ENCODE measurements around the gene PNP. TPM values are rescaled to one million over a fixed set of nuclear protein-coding genes. Genes with fewer than 3 reads are reported as not detected.

The PNP gene
- total and polyA plus RNA-seq, 2 of the 8 experiments (the other 6 are each of a cell fraction or from before 2014, with no cell fraction given), result 108 to 130 TPM

DNA sequence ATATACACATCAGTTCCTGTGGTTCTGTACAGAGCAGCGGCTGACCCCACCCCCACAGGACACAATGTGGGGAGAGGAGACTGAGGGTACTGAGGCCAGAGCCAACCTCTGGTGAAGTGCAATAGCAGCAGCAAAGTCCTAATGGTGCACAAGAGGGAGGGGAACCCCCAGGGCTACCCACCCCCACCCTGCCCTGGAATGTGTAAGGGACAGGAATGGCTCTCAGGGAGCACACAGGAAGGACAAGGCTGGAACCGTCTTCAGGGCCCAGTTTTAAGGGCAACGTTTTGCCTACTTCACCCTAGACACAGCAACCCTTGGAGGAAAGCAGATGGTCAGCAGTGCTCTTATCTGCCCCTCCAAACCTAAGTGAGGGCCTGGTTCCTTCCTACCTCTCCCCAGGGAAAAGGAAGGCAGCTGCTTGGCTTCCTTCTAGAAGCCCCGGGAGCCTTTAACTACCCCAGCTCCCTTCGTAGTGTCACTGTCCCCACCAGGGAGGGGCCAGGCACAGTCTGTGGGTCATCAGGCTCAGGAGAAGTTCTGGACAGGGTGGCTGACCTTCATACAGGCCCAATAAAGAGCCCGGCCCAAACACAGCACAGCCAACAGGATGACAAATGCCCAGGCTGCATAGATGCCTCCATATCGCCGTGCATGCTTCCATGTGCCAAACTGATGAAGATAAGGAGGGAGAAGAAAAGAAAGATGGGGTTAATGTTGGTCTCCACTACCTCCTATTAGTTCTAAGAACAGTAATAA is 11.0 kb upstream of the PNP start (continued):
- no peak for TF ChIP-seq EZH2 (IDR thresholded peaks at IDR 0.05; ENCODE audit: low read depth, low read length, severe bottlenecking)
- TF ChIP-seq, protein P1, sequence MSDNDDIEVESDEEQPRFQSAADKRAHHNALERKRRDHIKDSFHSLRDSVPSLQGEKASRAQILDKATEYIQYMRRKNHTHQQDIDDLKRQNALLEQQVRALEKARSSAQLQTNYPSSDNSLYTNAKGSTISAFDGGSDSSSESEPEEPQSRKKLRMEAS (IDR thresholded peaks at IDR 0.05), result no peak
- TF ChIP-seq BCL11A (IDR thresholded peaks at IDR 0.05; ENCODE audit: low read depth in 2 of 2, low read length in 2 of 2), result no peak
- no peak for TF ChIP-seq SIRT6 (IDR thresholded peaks at IDR 0.05; ENCODE audit: low read length)
- TF ChIP-seq SP2 (IDR thresholded peaks at IDR 0.05; ENCODE audit: low read length), result no peak
- TF ChIP-seq POLR2A (IDR thresholded peaks at IDR 0.05; ENCODE audit: control extremely low read depth in 1 of 2, low read depth in 2 of 2, low read length in 2 of 2), result peak; percentile 64 to 82
- no peak for TF ChIP-seq TCF12 (IDR thresholded peaks at IDR 0.05; ENCODE audit: low read depth, low read length)
